NCI-H226 (cell line): ENCODE results near the gene RASSF4.

Experiments used
- DNase-seq: peaks from one replicate; pipeline ENCODE4 v3.0.0-alpha.2; 2015

The RASSF4 gene

DNA sequence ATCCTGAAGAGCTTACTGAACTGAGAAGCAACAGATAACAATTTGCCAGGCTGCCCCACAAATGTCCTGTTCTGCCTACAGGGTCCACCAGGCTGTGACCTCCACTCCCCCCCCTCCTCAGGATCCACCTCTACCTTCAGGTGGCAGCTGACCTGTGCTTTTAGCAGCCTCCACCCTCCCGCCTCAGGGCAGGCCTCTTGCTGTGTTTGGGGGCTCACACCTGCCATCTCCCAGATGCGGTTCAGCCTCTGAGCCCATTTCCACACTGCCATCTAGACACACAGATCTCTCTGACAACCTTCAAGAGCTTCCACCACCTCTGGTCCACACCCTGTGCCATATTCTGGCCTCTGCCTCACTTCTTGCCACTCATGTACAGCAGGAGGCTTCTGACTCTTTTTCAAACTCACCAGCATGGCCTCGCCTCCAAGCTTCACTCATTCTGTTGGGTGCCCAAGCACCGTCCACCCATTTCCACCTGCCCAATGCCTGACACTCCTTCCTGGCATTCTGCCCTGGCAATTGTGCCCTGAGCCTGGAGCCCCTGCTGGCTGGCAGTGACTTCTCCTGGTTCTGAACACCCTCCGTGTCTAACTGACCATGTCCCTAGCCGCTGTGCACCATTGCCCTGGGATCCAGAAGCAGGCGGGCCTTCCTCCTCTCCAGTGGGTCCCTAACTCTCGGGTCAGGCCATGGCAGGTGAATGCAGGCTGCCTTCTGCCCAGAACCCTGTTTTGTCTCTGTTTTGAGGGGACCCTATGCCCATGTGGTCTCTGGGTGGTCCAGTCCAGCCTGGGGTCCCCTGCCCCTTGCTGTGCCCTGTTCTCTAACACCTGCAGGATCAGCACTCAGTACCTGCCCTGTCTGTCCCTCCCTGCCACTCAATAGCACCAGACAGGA lies 30.0 kb upstream of the RASSF4 start:
- DNase-seq: no peak

DNA sequence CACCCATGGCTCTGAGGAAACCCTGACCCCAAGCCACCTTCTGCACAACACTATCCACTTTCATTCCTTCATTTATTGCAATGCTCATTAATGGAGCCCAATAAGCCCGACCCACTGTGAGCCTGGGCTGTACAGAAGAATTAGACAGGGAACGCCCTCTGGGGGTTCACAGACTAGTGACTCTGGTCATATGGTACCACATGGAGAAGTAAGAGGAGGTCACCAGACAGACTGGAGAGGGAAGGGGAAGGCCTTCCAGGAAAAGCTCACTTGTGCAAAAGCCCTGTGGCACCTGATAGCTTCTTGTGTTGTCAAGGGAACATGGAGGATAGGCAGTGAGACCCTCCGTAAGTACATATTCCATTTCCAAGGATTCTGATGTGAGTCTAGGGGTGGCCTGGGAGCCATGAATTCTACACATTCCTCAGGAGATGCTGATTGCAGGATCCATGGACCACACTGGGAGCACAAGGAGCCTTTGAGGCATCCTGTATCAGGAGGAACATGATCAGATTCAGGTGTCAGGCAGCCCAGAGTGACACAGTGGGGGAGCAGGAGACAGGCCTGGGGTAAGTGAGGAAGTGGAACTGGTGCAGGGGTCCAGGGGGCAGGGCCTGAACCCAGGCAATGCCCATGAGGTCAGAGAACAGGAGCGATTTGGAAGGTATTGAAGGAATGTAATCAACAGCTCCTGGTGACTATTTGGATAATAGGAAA lies 28.5 kb upstream of the RASSF4 start:
- DNase-seq: no peak

DNA sequence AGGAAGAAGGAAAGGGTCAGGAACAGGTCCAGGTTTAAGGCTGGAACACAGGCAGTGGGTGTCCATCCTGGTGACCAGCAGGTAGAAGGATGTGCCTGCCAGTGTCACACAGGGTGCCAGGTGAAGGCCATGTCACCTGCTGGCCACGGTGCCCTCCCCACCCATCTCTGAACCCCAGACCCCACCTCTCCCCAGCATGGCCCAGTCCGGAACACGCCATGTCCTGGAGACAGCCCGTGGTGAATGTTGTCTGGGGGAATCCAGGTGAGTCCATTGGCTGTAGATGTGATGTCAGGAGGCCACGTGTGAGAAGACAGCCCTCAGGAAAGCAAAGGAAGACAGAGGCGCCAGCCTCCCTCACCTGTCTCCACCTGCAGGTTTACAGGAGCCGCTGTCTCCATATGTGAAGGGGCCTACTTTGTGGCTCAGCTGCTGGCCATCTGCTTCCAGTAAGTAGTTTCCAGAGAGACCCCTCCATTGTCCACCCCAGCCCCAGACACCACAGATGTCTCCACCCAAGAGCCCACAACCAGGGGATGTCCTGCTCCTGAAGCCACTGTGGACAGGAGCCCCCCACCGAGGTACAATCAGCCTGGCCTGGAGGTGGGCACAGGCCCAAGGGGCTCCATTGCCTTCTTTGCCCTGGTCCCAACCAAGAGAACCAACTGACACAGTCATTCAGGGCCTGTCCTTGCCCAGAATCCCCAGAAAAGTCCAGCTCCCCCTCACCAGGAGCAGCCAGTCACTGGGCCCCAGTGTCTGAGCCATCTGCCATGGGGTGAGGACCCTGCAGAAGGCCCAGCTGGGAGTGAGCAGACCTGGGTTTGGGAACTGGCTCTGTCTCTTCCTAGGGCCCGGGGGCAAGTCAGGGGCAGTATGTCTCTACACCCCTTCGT lies 27.7 kb upstream of the RASSF4 start:
- DNase-seq: no peak

DNA sequence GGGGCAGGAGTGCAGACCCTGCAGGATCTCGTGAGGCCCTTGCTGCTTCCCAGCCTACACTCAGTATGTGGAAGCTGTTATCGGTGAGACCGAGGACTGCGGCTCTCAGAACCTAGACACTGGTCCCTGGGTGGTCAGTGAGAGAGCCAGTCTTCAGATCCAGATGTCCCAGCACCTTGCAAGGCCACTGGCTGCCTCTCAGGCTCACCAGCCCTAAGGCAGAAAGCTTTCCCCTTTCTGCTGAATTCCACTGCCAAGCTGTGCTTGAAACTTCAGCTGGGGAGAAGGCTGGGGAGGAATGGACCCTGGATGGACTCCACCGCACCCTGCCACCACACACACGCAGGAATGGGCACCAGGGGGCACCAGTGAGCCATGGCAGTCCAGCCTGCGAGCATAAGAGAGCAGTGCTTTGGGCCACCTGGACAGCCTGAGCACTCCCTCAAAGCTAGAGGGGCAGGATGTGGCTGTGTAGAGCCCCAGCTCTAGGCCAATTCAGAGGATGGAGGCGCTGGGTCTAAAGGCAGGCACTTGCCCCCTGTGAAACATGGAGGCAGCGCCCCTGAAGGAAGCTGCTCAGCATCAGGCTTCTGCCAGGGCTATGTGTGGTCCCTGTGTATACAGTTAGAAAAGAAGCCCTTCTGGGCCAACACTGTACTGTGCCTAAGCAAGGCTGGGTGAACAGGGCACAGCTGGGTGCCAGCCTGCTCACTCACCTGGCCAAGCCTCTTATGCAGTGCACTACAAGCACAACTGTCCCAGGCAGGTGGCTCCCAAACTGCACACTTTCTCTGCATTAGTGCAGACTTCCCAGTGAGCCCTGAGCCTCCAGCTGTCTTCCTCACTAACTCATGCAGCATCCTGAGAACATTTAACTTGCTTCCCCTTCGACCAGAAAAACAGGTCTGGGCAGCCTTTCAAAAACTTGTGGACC lies 26.8 kb upstream of the RASSF4 start:
- DNase-seq: peak; percentile 60

DNA sequence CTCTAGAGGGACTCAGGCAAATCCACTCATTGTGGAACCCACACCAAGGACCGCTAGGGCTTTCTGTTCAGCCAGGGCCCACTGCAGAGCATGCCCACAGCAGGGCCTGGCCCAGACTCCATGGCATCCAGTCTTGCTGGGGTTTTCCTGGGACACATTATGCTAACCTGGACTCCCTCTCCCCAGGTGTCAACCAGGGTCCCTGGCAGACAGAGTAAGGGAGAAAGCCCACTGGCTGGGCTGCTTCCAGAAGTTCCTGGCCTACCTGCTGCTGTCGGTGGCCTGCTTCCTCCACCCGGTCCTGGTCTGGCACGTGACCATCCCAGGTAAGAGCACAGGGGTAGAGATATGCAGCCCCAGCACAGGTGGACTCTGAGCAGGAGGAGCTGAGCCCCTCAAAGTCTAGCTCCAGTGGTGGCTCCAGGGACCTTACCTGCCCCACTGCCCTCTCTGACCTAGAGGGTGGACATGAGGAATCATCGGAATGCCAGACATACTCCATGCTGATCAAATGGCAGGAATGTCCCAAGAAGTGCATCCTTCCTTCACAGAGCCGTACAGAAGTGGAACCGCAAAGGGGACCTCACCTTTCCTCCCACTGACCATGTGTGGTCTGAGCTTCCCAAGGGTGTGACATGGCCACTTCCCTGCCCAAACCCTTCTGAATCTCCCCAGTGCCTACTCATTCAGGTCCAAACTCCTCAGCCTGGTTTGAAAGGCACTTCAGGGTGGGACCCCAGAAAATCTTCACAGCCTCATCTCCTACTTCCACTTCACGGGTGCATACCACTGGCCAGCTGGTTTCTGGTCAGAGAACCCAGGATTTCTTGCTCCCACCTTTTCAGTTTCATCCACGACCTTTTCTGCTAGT lies 25.9 kb upstream of the RASSF4 start:
- DNase-seq: no peak

DNA sequence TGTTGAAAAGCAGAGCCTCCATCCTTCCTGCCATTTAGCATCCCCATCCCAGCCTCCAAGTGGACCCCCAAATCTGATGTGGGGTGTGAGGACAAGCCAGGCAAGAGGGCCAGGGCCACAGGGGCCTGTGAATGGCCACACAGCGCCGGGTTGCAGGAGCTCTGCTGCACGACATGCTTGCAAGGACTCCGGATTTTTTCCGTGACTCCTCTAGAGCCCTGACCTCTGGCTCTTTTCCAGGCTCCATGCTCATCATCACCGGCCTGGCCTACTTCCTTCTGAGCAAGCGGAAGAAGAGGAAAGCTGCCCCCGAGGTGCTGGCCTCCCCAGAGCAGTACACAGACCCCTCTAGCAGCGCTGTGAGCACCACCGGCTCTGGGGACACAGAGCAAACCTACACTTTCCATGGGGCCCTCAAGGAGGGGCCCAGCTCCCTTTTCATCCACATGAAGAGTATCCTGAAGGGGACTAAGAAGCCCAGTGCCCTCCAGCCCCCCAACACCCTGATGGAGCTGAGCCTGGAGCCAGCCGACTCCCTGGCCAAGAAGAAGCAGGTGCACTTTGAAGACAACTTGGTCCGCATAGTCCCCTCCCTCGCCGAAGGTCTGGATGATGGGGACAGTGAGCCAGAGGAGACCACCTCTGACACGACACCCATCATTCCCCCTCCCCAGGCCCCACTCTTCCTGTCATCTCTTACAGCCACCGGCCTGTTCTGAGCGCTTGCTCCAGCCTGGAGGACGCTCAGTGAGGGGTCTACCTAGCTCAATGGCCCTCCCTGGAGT lies 25.0 kb upstream of the RASSF4 start:
- no peak for DNase-seq

DNA sequence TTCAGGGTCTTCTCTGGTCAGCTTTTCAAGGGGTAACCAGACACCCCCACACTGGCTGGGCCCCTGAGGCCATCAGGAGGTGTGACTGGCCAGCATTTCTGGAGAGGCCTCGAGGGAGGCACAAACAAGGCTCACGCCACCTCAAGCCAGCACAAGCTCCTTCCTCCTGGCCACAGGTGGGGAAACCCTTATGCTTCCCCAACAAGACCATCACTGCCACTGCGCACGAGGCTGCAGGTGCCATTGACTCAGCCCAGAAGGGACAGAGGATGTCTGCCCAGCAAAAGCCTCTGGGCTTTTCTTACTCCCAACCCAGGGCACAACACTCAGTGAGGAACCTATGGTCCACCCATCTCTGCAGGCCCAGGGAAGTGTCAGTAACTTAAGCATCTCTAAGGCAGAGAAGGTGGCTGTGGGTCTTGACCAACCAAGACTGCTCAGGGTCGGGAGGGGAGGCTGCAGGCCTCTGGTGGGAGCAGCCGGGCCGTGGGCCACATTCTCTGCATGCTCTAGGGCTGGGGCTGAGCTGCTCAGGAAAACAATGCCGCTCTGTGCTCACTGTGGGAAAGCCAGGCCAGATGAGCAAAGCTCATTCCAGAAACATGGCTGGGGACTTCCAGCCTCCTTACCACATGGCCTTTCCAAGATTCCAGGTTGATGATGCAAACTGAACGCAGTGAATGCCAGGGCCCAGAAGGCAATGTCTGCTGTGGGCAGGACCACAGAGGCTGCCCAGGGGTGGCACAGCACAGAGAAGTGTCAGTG lies 24.2 kb upstream of the RASSF4 start:
- peak; percentile 75 for DNase-seq

DNA sequence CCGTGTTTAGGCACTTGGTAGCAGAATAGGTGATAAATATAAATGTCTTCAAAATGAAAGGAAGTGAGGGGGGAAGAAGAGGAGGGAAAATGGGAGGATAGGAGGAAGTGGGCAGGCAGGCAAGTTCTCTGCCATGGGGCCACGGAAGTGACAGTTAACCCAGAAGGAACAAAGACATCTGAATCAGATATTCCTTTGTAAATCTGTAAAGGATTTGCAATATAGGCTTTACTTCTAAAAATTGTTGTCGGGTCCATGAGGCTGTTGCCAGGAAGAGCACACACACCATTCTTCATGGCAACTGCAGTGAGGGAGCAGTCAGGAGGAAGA lies 23.7 kb upstream of the RASSF4 start:
- no peak for DNase-seq

DNA sequence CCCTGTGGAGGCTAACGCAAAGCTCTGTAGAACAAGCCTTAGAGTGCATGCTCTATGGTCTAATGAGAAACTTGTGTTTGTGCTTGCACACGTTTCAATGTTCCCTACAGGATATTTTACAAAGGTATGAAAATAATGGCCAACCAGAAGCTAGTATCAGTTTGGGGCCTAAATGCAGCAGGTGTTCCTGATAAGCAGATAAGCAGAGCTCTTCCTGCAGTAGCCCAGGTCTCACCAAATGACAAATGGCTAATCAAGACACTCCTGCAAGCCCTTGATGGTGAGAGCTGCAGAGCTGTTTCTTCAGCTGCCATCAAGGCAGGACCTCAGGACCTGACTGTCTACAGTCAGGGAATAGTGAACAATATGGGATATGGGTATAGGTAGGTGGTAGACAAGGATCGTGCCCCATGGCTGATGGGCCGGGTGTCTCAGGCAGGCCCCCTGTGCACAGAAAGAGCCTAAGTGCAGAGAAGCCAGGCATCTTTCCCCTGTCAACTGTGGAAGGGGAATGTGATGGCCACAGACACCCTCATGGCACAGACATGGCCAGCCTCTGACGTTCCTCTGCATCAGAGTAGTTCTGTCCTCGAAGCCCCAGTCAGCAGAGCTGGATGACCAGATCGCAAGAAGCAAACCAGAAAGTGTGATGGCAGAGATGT lies 23.2 kb upstream of the RASSF4 start:
- DNase-seq: no peak

DNA sequence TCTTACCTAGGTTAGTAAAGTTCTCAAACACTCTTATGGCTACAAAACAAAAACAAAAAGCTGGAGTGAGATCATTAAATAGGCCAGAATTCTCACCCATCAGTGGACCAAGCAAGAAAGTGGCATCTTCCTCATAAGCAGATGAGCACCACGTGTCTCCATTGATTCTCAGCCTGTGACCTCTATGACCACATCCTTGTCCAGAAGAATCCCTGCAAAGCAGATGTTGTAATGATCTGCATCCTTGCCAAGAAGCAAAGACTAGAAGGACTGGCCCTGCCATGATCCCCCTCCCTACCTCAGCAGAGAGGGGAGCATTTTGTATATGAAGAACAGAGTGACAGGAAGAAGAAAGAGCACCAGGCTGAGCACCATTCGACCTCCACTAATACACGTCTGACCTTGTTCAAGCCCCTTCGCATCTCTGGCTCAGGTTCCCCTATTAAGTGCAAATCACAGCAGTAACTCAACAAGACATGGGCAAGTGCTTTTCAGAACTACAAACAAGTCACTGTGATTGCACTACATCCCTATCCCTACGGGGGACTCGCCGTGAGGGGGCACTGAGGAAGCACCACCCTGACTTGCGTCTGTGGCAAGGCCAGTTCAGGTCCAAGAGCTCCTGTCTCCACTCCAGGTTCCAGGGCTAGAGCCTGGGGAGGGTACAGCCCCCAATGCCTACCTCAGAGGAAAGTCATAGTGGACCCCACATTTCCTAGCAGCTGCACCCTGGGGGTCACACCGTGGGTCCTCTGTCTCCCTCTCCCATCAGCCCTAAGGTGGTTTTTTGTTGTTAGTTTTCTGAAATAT lies 22.2 kb upstream of the RASSF4 start:
- no peak for DNase-seq

DNA sequence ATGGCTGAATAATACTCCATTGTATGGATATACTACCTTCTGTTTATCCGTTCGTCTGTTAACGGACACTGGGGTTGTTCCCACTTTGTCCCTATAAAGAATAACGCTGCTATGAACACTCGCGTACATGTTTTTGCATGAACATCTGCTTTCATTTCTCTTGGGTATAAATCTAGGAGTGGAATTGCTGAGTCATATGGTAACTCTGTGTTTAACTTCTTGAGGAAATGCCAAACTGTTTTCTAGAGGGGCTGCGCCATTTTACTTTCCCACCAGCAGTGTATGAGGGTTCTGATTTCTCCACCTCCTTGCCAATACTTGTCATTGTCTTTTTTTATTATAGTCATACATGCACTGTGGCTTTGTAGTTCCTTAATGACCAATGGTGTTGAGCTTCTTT lies 20.6 kb upstream of the RASSF4 start:
- no peak for DNase-seq

DNA sequence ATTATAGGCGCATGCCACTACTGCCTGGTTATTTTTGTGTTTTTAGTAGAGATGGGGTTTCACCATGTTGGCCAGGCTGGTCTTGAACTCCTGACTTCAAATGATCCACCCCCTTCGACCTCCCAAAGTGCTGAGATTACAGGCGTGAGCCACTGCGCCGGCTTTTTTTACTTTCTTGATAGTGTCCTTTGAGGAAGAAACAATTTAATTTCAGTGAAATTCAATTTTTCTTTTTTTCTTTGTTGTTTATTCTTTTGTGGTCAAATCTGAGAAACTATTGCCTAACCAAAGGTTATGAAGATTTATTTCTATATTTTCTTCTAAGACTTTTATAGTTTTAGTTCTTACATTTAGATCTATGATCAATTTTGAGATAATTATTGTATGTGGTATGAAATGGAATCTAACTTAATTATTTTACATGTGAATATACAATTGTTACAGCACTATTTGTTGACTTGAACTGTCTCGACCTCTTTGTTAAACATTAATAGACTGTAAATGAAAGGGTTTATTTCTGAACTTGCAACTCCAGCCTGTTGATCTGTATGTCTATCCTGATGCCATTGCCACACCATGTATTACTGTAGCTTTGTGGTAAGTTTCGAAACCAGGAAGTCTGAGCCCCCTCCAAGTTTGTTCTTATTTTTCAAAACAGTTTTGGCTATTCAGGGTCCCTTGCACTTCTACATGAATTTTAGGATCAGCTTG lies 19.8 kb upstream of the RASSF4 start:
- DNase-seq: no peak

DNA sequence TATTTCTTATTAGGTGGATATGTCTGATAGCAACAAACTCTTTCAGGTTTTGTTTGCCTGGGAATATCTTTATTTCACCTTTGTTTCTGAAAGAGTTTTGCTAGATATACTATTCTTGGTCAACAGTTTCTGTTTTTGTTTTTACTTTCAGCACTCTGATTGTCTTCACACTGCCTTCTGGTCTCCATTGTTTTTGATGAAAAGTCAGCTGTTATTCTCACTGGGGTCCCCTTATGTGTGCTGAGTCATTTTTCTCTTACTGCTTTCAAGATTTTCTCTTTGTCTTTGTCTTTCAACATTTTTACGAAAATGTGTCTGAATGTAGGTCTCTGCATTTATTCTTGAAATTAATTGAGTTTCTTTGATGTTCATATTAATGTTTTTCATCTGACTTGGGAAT lies 15.2 kb upstream of the RASSF4 start:
- no peak for DNase-seq

DNA sequence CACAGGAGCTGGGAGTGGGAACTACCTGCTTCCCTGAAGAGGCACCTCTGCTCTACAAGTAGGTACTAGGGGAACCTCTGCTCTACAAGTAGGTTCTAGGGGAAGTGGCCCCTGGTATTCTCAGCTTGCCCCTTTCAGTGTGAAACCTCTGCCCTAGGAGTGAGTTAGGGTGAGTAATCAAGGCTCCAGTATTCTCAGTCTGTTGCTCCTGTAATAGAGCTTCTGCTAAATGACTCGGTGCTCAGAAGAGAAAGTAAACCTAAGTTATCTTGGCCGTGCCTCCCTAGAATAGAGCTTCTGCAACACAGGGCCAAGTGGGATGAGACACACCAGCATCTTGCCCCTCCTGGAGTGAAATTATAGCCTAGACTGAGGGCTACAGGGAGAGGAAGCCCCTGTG lies 13.4 kb upstream of the RASSF4 start:
- no peak for DNase-seq

DNA sequence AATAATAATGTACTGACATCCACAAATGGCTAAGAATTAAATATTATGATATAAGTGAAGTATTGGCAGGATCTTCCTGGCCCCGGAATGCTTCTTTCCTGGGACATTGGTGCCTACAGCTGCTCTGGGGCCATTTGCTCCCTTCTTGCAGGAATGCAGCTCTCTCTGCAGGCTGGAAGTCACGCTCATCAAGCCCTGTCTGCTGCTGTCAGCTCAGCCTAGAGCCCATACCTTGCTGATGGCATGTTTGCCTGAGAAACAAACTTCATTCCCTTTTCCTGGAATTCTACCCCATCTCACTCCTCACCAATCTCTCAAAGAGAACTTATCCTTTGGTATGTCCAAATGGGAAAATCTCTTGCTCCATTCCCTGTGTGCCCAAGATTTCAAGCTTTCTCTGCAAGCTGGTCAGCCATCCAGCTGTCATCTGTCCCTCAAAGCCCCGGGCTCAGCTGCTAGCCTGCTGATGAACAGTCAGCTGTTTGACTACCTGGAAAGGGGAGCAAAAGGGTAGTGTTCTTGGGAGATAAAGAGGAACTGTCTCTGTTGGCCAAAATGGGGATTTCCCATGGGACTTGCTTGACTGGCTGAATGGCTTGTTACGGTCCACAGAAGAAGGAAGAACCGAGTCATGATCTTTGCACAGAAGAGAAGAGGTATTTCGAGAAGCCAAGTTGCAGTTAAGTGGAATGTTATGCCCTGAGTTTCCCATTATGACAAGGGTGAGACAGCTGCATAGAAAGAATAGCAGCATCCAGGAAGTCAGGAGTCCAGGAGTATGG lies 12.0 kb upstream of the RASSF4 start:
- DNase-seq: no peak

DNA sequence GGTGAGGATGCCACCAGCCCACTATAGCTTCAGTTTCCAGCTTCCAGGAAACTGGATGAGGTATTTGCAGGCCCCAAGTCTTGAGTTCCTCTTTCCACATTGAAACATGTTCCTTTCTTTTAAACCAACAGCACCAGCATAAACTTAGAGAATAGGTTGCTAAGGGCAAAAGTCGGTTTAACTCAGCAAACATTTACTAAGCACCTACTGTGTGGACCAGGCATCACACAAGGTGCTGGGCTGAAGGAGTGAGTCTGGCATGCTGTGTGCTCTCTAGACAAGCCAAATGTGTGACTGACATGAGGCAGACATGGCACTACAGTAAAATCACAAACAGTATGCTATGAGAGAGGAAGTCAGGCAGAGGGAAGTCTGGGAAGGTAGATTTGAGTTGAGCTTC lies 11.0 kb upstream of the RASSF4 start:
- no peak for DNase-seq
